T-cell (primary cell): Measurements from ENCODE around the gene G6PC1. TPM values are rescaled to one million over a fixed set of nuclear protein-coding genes. Genes with fewer than 3 reads are reported as not detected.
"Not testable (repeated sequence)": the region's sequence is repeated elsewhere in the genome, so short reads cannot be mapped to it uniquely, and the experiment has no call there.

Experiments
- ATAC-seq, 4 experiments: fragments of 200-7000 bp in 3 of 4; fragments of 150-1000 bp in 1 of 4; cut with Tn5 transposase; replicated peaks in 1 of 4; 1 replicate in 3 of 4; 2 replicates in 1 of 4; pipeline ENCODE4 v1.10.0; 2021; ENCODE audit warnings: moderate library complexity in 3 of 4, mild to moderate bottlenecking in 2 of 4, moderate number of reproducible peaks in 1 of 4
- CTCF ChIA-PET, 2 donors: fragments of 300-600 bp; sonication (Branson Sonifier 250); formaldehyde crosslinking; loops; one replicate each; lab custom pipeline; 2022; ENCODE audit warnings: antibody characterized with exemption in 2 of 2; lab: Charles Lee
- POLR2A ChIA-PET, 2 donors: fragments of 300-600 bp; sonication (Branson Sonifier 250); formaldehyde crosslinking; loops; one replicate each; lab custom pipeline; 2022; ENCODE audit warnings: antibody characterized with exemption in 2 of 2; lab: Charles Lee
- DNase-seq, 35 experiments: peaks; one replicate each; pipeline versions ENCODE4 v3.0.0 to v3.0.0-alpha.2; 2013 to 2023
- H3K27ac ChIP-seq: one replicate; pipeline ENCODE4 v1.5.1; 2013; ENCODE audit warnings: low read length
- H3K27me3 ChIP-seq, 2 experiments: replicated peaks in 1 of 2; 1 replicate in 1 of 2; 2 replicates in 1 of 2; pipeline versions ENCODE4 v1.6.1 to v1.7.0; 2013; ENCODE audit warnings: low read length in 1 of 2, mixed read lengths in 1 of 2; ENCODE audit not compliant: control insufficient read depth in 2 of 2, insufficient read depth in 2 of 2; ENCODE audit errors: extremely low read depth in 1 of 2
- H3K36me3 ChIP-seq, 2 donors: 1 replicate in 1 of 2; 2 replicates in 1 of 2; pipeline versions ENCODE4 v1.6.1 to v1.7.0; 2013; ENCODE audit warnings: low read length in 1 of 2; ENCODE audit not compliant: control insufficient read depth in 2 of 2, insufficient read depth in 1 of 2; ENCODE audit errors: extremely low read depth in 1 of 2
- H3K4me1 ChIP-seq, 2 experiments: 1 replicate in 1 of 2; 2 replicates in 1 of 2; pipeline versions ENCODE4 v1.6.1 to v1.7.0; 2013; ENCODE audit warnings: low read length in 2 of 2, mixed read lengths in 1 of 2; ENCODE audit not compliant: insufficient read depth in 2 of 2, control insufficient read depth in 1 of 2; ENCODE audit errors: extremely low read depth in 1 of 2
- H3K4me3 ChIP-seq, 2 donors: 1 replicate in 1 of 2; 2 replicates in 1 of 2; pipeline versions ENCODE4 v1.5.1 to v1.7.0; 2013; ENCODE audit warnings: mild to moderate bottlenecking in 2 of 2, low read length in 1 of 2, moderate library complexity in 1 of 2; ENCODE audit not compliant: control insufficient read depth in 1 of 2; ENCODE audit errors: extremely low read depth in 1 of 2
- H3K9me3 ChIP-seq: 2 replicates; pipeline ENCODE4 v1.7.0; 2013
- H3K27ac Mint-ChIP-seq, 2 donors: one replicate each; pipeline ENCODE4 v1.8.0; 2020 to 2021; ENCODE audit warnings: mild to moderate bottlenecking in 2 of 2, mixed read lengths in 2 of 2
- H3K27me3 Mint-ChIP-seq, 2 donors: one replicate each; pipeline ENCODE4 v1.8.0; 2021 to 2022; ENCODE audit warnings: mixed read lengths in 2 of 2
- H3K36me3 Mint-ChIP-seq: one replicate; pipeline ENCODE4 v1.8.0; 2021; ENCODE audit warnings: mixed read lengths
- H3K4me1 Mint-ChIP-seq, 3 donors: one replicate each; pipeline ENCODE4 v1.8.0; 2020 to 2022; ENCODE audit warnings: mixed read lengths in 3 of 3, mild to moderate bottlenecking in 1 of 3
- H3K4me3 Mint-ChIP-seq, 3 donors: one replicate each; pipeline ENCODE4 v1.8.0; 2020 to 2022; ENCODE audit warnings: mild to moderate bottlenecking in 3 of 3, mixed read lengths in 3 of 3, moderate library complexity in 3 of 3
- H3K9me3 Mint-ChIP-seq, 3 donors: one replicate each; pipeline ENCODE4 v1.8.0; 2020 to 2022; ENCODE audit warnings: mixed read lengths in 3 of 3
- WGBS: methylation state at CpG from one replicate; pipeline ENCODE4 v1.1.5; 2013; ENCODE audit warnings: missing lambda C conversion rate; ENCODE audit not compliant: insufficient coverage; 5-methylcytosine and 5-hydroxymethylcytosine counted together
- total RNA-seq, 35 experiments: library from RNA in 6 of 35; stranded (reverse) in 6 of 35; fragments of 120-200 nt in 1 of 35; gene quantifications; one replicate each; pipeline versions ENCODE4 v1.2.1 to v1.2.4 and lab custom pipeline; 2013 to 2026

G6PC1 gene
- total RNA-seq, 5 donors from 2014 or later (not counting 1 experiment from before 2014, with no cell fraction given) = 0.19 to 0.30 (median 0.20) TPM; not detected in 2

- ATAC-seq = no peak
- no peak for DNase-seq
- Histone ChIP-seq H3K4me1 (no peaks in the 10 kb centered on the region), H3K9me3 (no peaks in the 10 kb centered on the region), H3K4me3 (no peak overlapping the region), H3K27ac (no peak overlapping the region), H3K36me3 (no peaks in the 10 kb centered on the region), H3K27me3 (peaks cover 0 to 30% of the 10 kb centered on the region in 2 experiments)
- CTCF ChIA-PET = no interaction called here
- Mint-ChIP-seq H3K4me3 (no peak overlapping the region), H3K27me3 (peaks cover 15 to 27% of the 10 kb centered on the region in 2 donors), H3K27ac (no peak overlapping the region), H3K36me3 (no peaks in the 10 kb centered on the region), H3K9me3 (peaks cover 0 to 5% (median 0%) of the 10 kb centered on the region in 3 donors), H3K4me1 (no peaks in the 10 kb centered on the region)
- 65% methylated on average over 3 of the region's 4 CpGs for WGBS
- POLR2A ChIA-PET = no interaction called here
Observed at GRCh38 chr17:42866216-42866615, 34.4 kb upstream of the G6PC1 start.

GRCh38 chr17:42866631-42867575 lies 33.7 kb upstream of the G6PC1 start:
- Histone ChIP-seq H3K27me3 (peaks cover 0 to 31% of the 10 kb centered on the region in 2 experiments), H3K36me3 (no peaks in the 10 kb centered on the region), H3K4me1 (no peaks in the 10 kb centered on the region), H3K9me3 (no peaks in the 10 kb centered on the region), H3K27ac (no peak overlapping the region), H3K4me3 (no peak overlapping the region)
- no peaks in the 10 kb centered on the region for H3K4me1 Mint-ChIP-seq
- DNase-seq (no peak), ATAC-seq (no peak)
- 29% methylated on average over 1 of the region's 12 CpGs for WGBS
- no peaks in the 10 kb centered on the region for H3K36me3 Mint-ChIP-seq
- peaks cover 19 to 27% of the 10 kb centered on the region in 2 donors for H3K27me3 Mint-ChIP-seq
- H3K27ac Mint-ChIP-seq = no peak overlapping the region
- H3K4me3 Mint-ChIP-seq = no peak overlapping the region
- H3K9me3 Mint-ChIP-seq = peaks cover 0 to 5% (median 0%) of the 10 kb centered on the region in 3 donors
- POLR2A ChIA-PET = no interaction called here
- CTCF ChIA-PET = no interaction called here

DNA sequence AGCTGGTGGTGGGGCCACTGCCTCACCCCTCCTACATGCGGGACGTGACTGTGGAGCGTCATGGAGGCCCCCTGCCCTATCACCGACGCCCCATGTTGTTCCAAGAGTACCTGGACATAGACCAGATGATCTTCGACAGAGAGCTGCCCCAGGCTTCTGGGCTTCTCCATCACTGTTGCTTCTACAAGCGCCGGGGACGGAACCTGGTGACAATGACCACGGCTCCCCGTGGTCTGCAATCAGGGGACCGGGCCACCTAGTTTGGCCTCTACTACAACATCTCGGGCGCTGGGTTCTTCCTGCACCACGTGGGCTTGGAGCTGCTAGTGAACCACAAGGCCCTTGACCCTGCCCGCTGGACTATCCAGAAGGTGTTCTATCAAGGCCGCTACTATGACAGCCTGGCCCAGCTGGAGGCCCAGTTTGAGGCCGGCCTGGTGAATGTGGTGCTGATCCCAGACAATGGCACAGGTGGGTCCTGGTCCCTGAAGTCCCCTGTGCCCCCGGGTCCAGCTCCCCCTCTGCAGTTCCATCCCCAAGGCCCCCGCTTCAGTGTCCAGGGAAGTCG lies 32.8 kb upstream of the G6PC1 start:
- H3K4me1 ChIP-seq, H3K36me3 Mint-ChIP-seq, H3K36me3 ChIP-seq, ATAC-seq, H3K9me3 ChIP-seq, H3K4me3 ChIP-seq, H3K27ac ChIP-seq, H3K9me3 Mint-ChIP-seq, POLR2A ChIA-PET, H3K27ac Mint-ChIP-seq, CTCF ChIA-PET, H3K4me1 Mint-ChIP-seq, DNase-seq, H3K4me3 Mint-ChIP-seq: not testable (repeated sequence)
- peaks cover 21 to 27% of the 10 kb centered on the region in 2 donors for H3K27me3 Mint-ChIP-seq
- WGBS = 76% methylated on average over 5 of the region's 21 CpGs
- peaks cover 0 to 39% of the 10 kb centered on the region in 2 experiments for H3K27me3 ChIP-seq

DNA sequence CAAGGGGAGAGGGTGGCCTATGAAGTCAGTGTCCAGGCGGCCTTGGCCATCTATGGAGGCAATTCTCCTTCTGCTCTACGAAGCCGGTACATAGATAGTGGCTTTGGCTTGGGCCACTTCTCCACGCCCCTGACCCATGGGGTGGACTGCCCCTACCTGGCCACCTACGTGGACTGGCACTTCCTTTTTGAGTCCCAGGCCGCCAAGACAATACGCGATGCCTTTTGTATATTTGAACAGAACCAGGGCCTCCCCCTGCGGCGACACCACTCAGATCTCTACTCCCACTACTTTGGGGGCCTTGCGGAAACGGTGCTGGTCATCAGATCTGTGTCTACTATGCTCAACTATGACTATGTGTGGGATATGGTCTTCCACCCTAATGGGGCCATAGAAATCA lies 32.3 kb upstream of the G6PC1 start:
- Histone ChIP-seq H3K4me1 (no peaks in the 10 kb centered on the region), H3K9me3 (no peaks in the 10 kb centered on the region), H3K4me3 (no peak overlapping the region), H3K36me3 (no peaks in the 10 kb centered on the region), H3K27ac (no peak overlapping the region), H3K27me3 (peaks cover 0 to 39% of the 10 kb centered on the region in 2 experiments)
- DNase-seq (no peak), ATAC-seq (no peak)
- CTCF ChIA-PET = no interaction called here
- 79% methylated on average over 9 of the region's 12 CpGs for WGBS
- H3K27me3 Mint-ChIP-seq = peaks cover 27 to 32% of the 10 kb centered on the region in 2 donors
- H3K36me3 Mint-ChIP-seq = no peaks in the 10 kb centered on the region
- H3K4me1 Mint-ChIP-seq = no peaks in the 10 kb centered on the region
- H3K4me3 Mint-ChIP-seq = no peak overlapping the region
- H3K9me3 Mint-ChIP-seq = peaks cover 0 to 5% (median 0%) of the 10 kb centered on the region in 3 donors
- H3K27ac Mint-ChIP-seq = no peak overlapping the region
- POLR2A ChIA-PET = no interaction called here

DNA sequence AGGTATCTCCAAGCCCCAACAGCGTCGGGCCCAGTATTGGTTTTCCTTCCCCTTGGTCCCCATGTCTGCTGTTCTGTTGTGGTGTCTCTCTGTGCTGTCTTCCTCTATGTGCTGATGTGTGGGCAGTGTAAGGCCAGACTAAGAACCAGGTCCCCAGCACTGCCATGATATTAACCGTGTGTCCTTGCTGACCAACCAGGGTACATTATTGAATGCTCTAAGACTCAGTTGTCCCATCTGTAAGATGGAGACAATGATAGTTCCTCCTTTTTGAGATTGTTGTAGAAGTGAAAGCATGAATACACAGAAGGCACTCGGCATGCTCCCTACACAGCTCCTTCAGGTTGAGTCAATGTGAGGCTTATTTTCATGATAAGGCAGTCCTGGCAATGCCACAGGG lies 29.0 kb upstream of the G6PC1 start:
- H3K9me3 Mint-ChIP-seq = peaks cover 0 to 5% (median 0%) of the 10 kb centered on the region in 3 donors
- H3K27me3 ChIP-seq = peaks cover 0 to 30% of the 10 kb centered on the region in 2 experiments
- peaks cover 22 to 23% of the 10 kb centered on the region in 2 donors for H3K27me3 Mint-ChIP-seq
- H3K4me1 ChIP-seq = no peaks in the 10 kb centered on the region
- no peak overlapping the region for H3K27ac Mint-ChIP-seq
- H3K27ac ChIP-seq = no peak overlapping the region
- no peak for DNase-seq
- no peaks in the 10 kb centered on the region for H3K36me3 ChIP-seq
- H3K4me3 Mint-ChIP-seq = no peak overlapping the region
- no peaks in the 10 kb centered on the region for H3K36me3 Mint-ChIP-seq
- no peak overlapping the region for H3K4me3 ChIP-seq
- ChIA-PET CTCF (no interaction called here), POLR2A (no interaction called here)
- H3K4me1 Mint-ChIP-seq = no peaks in the 10 kb centered on the region
- ATAC-seq = no peak
- WGBS = 100% methylated on average over 2 of the region's 4 CpGs
- no peaks in the 10 kb centered on the region for H3K9me3 ChIP-seq

DNA sequence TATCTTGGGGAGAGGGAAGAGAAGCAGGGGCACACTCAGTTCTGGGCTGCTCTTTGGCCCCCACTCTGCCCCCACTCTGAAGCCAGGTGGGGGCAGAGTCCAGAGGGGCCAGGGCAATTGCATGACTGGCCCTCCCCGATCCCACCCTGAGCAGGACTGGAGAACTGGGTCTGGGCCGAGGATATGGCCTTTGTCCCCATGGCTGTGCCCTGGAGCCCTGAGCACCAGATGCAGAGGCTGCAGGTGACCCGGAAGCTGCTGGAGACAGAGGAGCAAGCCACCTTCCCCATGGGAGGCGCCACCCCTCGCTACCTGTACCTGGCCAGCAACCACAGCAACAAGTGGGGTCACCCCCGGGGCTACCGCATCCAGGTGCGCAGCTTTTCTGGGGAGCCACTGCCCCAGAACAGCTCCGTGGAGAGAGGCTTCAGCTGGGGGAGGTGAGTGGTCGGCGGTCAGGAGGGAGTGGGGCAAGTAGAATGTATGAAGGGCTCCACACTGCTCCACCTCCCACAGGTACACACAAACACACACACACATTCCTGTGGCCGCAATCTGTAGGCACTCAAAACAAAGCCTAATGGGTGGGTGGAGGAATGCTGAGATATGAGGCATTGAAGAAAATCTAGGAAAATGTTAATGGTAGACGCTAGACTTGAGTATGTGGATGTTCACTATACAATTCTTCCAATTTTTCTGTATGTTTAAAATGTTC lies 28.2 kb upstream of the G6PC1 start:
- WGBS = 85% methylated on average over 3 of the region's 13 CpGs
- H3K27ac ChIP-seq = no peak overlapping the region
- H3K4me3 ChIP-seq = no peak overlapping the region
- DNase-seq (no peak), ATAC-seq (no peak)
- no peak overlapping the region for H3K27ac Mint-ChIP-seq
- POLR2A ChIA-PET = no interaction called here
- H3K4me3 Mint-ChIP-seq = no peak overlapping the region
- no peaks in the 10 kb centered on the region for H3K36me3 Mint-ChIP-seq
- no peaks in the 10 kb centered on the region for H3K4me1 ChIP-seq
- peaks cover 0 to 5% (median 0%) of the 10 kb centered on the region in 3 donors for H3K9me3 Mint-ChIP-seq
- CTCF ChIA-PET = no interaction called here
- no peaks in the 10 kb centered on the region for H3K36me3 ChIP-seq
- H3K27me3 ChIP-seq = peaks cover 0 to 27% of the 10 kb centered on the region in 2 experiments
- no peaks in the 10 kb centered on the region for H3K9me3 ChIP-seq
- H3K27me3 Mint-ChIP-seq = peaks cover 18 to 20% of the 10 kb centered on the region in 2 donors
- H3K4me1 Mint-ChIP-seq = no peaks in the 10 kb centered on the region
